GM18870 (cell line): ENCODE data around the gene DNMT3A.
"Not testable (repeated sequence)": the region's sequence is repeated elsewhere in the genome, so short reads cannot be mapped to it uniquely, and the experiment has no call there.

ENCODE experiments used
- ATAC-seq: cut with Tn5 transposase; IDR thresholded peaks from one replicate; pipeline ENCODE4 v1.9.1; 2021; ENCODE audit warnings: moderate library complexity; ENCODE audit not compliant: unreplicated experiment

The DNMT3A gene

GRCh38 chr2:25286723-25287483 is 54.8 kb downstream of the DNMT3A start:
- no peak for ATAC-seq

- no peak for ATAC-seq
Measured at GRCh38 chr2:25286025-25286400, 55.7 kb downstream of the DNMT3A start.

GRCh38 chr2:25285265-25286024 is 56.3 kb downstream of the DNMT3A start:
- ATAC-seq, result no peak

GRCh38 chr2:25284756-25285155 is 57.0 kb downstream of the DNMT3A start:
- ATAC-seq, result no peak

- no peak for ATAC-seq
Measured at GRCh38 chr2:25283921-25284320, 57.8 kb downstream of the DNMT3A start.

- ATAC-seq, result no peak
Measured at GRCh38 chr2:25281941-25282340, 59.8 kb downstream of the DNMT3A start.

GRCh38 chr2:25281522-25281921 is 60.2 kb downstream of the DNMT3A start:
- ATAC-seq, result no peak

GRCh38 chr2:25280051-25280687 is 61.6 kb downstream of the DNMT3A start:
- ATAC-seq, result no peak

GRCh38 chr2:25279091-25279651 is 62.6 kb downstream of the DNMT3A start:
- ATAC-seq, result peak; percentile 67

- ATAC-seq, result no peak
Measured at GRCh38 chr2:25276569-25277465, 64.9 kb downstream of the DNMT3A start.

GRCh38 chr2:25275575-25275965 is 66.2 kb downstream of the DNMT3A start:
- no peak for ATAC-seq

- no peak for ATAC-seq
Measured at GRCh38 chr2:25274868-25275574, 66.7 kb downstream of the DNMT3A start.

GRCh38 chr2:25273985-25274535 is 67.7 kb downstream of the DNMT3A start:
- no peak for ATAC-seq

GRCh38 chr2:25272705-25273104 is 69.0 kb downstream of the DNMT3A start:
- ATAC-seq, result not testable (repeated sequence)

- no peak for ATAC-seq
Measured at GRCh38 chr2:25270061-25270460, 71.7 kb downstream of the DNMT3A start.

- no peak for ATAC-seq
Measured at GRCh38 chr2:25269233-25269632, 72.5 kb downstream of the DNMT3A start.

GRCh38 chr2:25268139-25268538 is 73.6 kb downstream of the DNMT3A start:
- ATAC-seq, result no peak

- no peak for ATAC-seq
Measured at GRCh38 chr2:25266399-25266798, 75.3 kb downstream of the DNMT3A start.

- ATAC-seq, result no peak
Measured at GRCh38 chr2:25265802-25266201, 75.9 kb downstream of the DNMT3A start.

- ATAC-seq, result no peak
Measured at GRCh38 chr2:25265001-25265400, 76.7 kb downstream of the DNMT3A start.
